ENCODE results near the gene TBC1D3I.

Gene TBC1D3I

GRCh38 chr17:36205637-36206485, 58.5 kb downstream of the TBC1D3I start:
- H3K4me3 ChIP-seq (replicated peaks in 1 of 2; ENCODE audit: low read depth in 2 of 2, low read length in 2 of 2): no peak overlapping the region
- DNase-seq (ENCODE audit: low read depth in 2 of 2): no peak
- TF ChIP-seq CTCF (IDR thresholded peaks at IDR 0.05; ENCODE audit: low read depth, low read length): no peak

GRCh38 chr17:36204724-36205500, 59.5 kb downstream of the TBC1D3I start:
- DNase-seq (ENCODE audit: low read depth in 2 of 2): no peak
- TF ChIP-seq CTCF (IDR thresholded peaks at IDR 0.05; ENCODE audit: low read depth, low read length): no peak
- no peak overlapping the region for H3K4me3 ChIP-seq (replicated peaks in 1 of 2; ENCODE audit: low read depth in 2 of 2, low read length in 2 of 2)
